ENCODE data around the gene C12orf57.
A peak's percentile ranks its signal among the peaks of the same experiment; 100 is the strongest.

Gene C12orf57

DNA sequence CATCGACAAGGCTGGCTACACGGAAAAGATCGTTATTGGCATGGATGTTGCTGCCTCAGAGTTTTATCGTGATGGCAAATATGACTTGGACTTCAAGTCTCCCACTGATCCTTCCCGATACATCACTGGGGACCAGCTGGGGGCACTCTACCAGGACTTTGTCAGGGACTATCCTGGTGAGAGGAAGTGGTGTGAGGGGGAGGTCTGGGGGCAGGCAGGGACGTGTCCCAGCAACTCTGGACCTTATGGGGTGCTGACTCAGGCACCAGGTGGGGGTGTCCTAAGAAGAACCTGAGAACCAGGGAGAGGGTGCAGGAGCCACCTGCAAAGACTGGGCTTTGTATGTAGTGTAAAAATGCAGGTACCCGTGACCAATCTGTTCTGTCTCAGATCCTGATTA, 24.2 kb upstream of the C12orf57 start:
- in situ Hi-C loops (cut with HindIII; ENCODE audit: low sequenced_read_pairs) = no loop called here
- TF ChIP-seq, protein P1, sequence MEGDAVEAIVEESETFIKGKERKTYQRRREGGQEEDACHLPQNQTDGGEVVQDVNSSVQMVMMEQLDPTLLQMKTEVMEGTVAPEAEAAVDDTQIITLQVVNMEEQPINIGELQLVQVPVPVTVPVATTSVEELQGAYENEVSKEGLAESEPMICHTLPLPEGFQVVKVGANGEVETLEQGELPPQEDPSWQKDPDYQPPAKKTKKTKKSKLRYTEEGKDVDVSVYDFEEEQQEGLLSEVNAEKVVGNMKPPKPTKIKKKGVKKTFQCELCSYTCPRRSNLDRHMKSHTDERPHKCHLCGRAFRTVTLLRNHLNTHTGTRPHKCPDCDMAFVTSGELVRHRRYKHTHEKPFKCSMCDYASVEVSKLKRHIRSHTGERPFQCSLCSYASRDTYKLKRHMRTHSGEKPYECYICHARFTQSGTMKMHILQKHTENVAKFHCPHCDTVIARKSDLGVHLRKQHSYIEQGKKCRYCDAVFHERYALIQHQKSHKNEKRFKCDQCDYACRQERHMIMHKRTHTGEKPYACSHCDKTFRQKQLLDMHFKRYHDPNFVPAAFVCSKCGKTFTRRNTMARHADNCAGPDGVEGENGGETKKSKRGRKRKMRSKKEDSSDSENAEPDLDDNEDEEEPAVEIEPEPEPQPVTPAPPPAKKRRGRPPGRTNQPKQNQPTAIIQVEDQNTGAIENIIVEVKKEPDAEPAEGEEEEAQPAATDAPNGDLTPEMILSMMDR (IDR thresholded peaks at IDR 0.05; ENCODE audit: low read depth, low read length) = no peak
- no peak for DNase-seq (ENCODE audit: low read depth, low spot score)
- H3K4me3 ChIP-seq (ENCODE audit: low read depth, low read length) = no peak overlapping the region

DNA sequence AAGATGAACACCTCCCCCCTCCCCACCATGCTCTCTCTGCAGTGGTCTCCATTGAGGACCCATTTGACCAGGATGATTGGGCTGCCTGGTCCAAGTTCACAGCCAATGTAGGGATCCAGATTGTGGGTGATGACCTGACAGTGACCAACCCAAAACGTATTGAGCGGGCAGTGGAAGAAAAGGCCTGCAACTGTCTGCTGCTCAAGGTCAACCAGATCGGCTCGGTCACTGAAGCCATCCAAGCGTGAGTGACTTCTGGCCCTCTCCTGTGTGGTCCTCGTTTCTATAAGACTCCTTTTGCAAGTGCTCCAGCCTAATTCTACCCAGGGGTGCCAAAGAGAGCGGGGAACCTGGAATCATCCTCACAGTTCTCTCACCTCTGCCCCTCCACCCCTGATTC, 22.3 kb upstream of the C12orf57 start:
- DNase-seq (ENCODE audit: low read depth, low spot score) = no peak
- TF ChIP-seq, protein P1 (IDR thresholded peaks at IDR 0.05; ENCODE audit: low read depth, low read length) = no peak
- in situ Hi-C loops (cut with HindIII; ENCODE audit: low sequenced_read_pairs) = no loop called here
- H3K4me3 ChIP-seq (ENCODE audit: low read depth, low read length) = no peak overlapping the region

DNA sequence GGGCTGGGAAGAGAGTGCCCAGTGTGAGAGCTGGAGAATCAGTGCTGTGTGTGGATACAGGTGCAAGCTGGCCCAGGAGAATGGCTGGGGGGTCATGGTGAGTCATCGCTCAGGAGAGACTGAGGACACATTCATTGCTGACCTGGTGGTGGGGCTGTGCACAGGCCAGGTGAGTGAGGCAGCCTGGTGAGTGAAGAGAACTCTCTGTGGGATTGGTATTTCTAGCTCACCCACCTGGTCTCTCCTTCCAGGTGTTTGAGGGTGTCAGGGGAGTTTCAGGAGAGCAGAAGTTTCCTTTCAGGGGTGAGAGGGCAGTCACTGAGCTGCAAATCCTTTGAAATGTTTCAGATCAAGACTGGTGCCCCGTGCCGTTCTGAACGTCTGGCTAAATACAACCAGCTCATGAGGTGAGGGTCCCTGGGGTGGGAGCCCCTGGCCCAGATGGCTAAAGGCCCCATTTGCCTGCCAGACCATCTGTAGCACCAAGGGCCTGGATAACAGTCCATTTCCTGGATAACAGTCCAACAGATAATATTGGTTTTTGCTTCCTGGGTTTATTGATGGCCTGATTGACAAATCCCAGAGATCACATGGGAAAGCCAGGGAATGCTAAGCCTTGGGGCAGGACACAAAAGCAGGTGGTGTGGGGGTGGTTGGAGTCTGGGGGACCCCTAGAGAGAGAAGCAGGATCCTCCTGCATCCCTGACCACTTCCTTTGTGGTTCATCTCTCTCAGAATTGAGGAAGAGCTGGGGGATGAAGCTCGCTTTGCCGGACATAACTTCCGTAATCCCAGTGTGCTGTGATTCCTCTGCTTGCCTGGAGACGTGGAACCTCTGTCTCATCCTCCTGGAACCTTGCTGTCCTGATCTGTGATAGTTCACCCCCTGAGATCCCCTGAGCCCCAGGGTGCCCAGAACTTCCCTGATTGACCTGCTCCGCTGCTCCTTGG, 21.6 kb upstream of the C12orf57 start:
- in situ Hi-C loops (cut with HindIII; ENCODE audit: low sequenced_read_pairs) = no loop called here

DNA sequence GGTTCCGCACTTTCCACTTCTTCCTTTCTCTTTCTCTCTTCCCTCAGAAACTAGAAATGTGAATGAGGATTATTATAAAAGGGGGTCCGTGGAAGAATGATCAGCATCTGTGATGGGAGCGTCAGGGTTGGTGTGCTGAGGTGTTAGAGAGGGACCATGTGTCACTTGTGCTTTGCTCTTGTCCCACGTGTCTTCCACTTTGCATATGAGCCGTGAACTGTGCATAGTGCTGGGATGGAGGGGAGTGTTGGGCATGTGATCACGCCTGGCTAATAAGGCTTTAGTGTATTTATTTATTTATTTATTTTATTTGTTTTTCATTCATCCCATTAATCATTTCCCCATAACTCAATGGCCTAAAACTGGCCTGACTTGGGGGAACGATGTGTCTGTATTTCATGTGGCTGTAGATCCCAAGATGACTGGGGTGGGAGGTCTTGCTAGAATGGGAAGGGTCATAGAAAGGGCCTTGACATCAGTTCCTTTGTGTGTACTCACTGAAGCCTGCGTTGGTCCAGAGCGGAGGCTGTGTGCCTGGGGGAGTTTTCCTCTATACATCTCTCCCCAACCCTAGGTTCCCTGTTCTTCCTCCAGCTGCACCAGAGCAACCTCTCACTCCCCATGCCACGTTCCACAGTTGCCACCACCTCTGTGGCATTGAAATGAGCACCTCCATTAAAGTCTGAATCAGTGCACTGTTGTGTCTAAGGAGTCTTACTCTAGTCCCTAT, 20.7 kb upstream of the C12orf57 start:
- in situ Hi-C loops (cut with HindIII; ENCODE audit: low sequenced_read_pairs) = no loop called here
- H3K4me3 ChIP-seq (ENCODE audit: low read depth, low read length) = no peak overlapping the region
- TF ChIP-seq, protein P1 (IDR thresholded peaks at IDR 0.05; ENCODE audit: low read depth, low read length) = no peak
- no peak for DNase-seq (ENCODE audit: low read depth, low spot score)

More for the DNA sequence above, 21.6 kb upstream of the C12orf57 start:
- no peak overlapping the region for H3K4me3 ChIP-seq (ENCODE audit: low read depth, low read length)
- TF ChIP-seq, protein P1 (IDR thresholded peaks at IDR 0.05; ENCODE audit: low read depth, low read length) = no peak
- no peak for DNase-seq (ENCODE audit: low read depth, low spot score)

DNA sequence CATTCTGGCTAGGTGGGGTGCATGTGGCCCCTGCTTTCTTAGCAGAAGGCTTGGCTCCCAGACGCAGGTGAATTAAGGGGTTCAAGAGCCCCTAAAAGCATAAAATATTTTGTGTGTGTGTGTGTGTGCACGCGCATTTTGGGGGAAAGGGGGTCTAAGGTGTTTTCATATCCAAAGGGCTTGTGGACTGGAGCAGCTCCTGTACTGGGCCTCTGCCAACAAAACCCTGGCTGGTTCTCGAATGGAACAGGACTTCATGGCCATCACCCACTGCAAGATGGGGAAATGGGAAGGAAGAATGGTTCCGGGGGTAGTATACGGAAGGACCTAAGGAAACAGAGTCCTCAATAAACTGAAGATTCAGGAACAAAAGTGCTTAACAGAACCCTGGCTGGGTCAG, 20.0 kb upstream of the C12orf57 start:
- no peak overlapping the region for H3K4me3 ChIP-seq (ENCODE audit: low read depth, low read length)
- in situ Hi-C loops (cut with HindIII; ENCODE audit: low sequenced_read_pairs) = no loop called here
- DNase-seq (ENCODE audit: low read depth, low spot score) = no peak
- TF ChIP-seq, protein P1 (IDR thresholded peaks at IDR 0.05; ENCODE audit: low read depth, low read length) = no peak

DNA sequence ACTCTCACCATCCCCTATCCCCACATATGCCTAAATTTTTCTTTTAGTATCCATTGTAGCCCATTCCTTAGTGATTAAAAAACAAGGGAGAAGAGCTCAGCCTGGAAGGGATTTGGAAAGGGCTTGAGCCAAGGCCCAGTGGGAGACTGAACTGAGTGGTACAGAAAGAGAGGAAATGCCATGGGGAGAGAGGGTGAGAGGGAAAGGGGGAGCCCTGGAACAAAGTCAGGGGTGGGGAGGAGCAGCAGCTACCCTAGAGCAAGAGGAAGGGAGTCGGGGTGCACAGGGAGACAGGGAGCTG, 18.6 kb upstream of the C12orf57 start:
- peak; percentile 74 for DNase-seq (ENCODE audit: low read depth, low spot score)
- in situ Hi-C loops (cut with HindIII; ENCODE audit: low sequenced_read_pairs) = no loop called here
- TF ChIP-seq, protein P1 (IDR thresholded peaks at IDR 0.05; ENCODE audit: low read depth, low read length) = no peak
- no peak overlapping the region for H3K4me3 ChIP-seq (ENCODE audit: low read depth, low read length)

Measured in astrocyte of the spinal cord (primary cell).